ENCODE measurements around the gene MMD. TPM values are rescaled to one million over a fixed set of nuclear protein-coding genes. Genes with fewer than 3 reads are reported as not detected.
A peak's percentile ranks its signal among the peaks of the same experiment; 100 is the strongest.

MMD gene
- total and polyA plus RNA-seq, 2 of the 13 experiments (the other 11 are each of a cell fraction or from before 2014, with no cell fraction given), result 121 to 225 TPM

DNA sequence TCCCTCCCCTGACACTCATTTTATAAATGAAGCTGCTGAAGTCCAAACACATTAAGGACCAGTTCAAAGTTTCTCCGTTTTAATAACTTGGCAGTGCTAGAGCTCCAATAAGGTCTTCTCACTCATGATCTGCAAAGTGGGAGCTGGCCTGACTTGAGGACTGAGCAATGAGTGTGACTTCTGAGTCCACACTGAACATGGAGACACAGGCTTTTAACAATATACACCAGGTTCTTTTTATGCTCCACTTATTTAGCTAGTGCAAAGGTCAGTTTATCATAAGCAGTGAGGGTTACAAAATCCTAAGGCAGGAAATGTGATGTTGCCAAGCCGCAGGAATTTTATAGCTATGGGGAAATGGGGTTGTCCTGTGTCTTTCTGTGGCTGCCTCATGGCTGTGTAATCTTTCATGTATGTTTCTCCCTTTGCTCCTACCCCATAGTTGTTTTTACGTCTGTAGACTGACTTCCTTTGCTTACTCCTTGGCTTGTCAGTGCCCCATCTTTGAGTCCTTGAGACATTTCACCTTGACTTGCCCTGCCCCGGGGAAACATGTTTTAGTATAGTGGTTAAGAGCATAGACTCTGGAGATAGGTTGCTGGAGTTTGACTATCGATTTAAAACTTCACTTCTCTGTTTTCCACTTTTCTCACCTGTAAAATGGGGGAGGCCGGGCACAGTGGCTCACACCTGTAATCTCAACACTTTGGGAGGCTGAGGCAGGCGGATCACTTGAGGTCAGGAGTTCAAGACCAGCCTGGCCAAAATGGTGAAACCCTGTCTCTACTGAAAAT lies 12.2 kb upstream of the MMD start (continued):
- TF ChIP-seq GFI1 (CRISPR knock-in tag; IDR thresholded peaks at IDR 0.05; ENCODE audit: borderline replicate concordance) (peak; percentile 43), NFYC (CRISPR knock-in tag; IDR thresholded peaks at IDR 0.05) (0 out of 2 replicates have a peak, but pooled peaks have one; percentile 29), NRL (CRISPR knock-in tag; IDR thresholded peaks at IDR 0.05; ENCODE audit: borderline replicate concordance) (no peak), ASH2L (IDR thresholded peaks at IDR 0.05; ENCODE audit: insufficient read length, low read depth, low read length) (peak; percentile 97), NFYB (CRISPR knock-in tag; IDR thresholded peaks at IDR 0.05) (no peak), SP1 (IDR thresholded peaks at IDR 0.05) (no peak), SP1 (CRISPR knock-in tag; IDR thresholded peaks at IDR 0.05) (0 out of 2 replicates have a peak, but pooled peaks have one; percentile 10), ZMYM2 (CRISPR knock-in tag; IDR thresholded peaks at IDR 0.05) (peak; percentile 71; the same call in 1 of the 2 replicates), SOX5 (CRISPR knock-in tag; IDR thresholded peaks at IDR 0.05; ENCODE audit: borderline replicate concordance) (peak; percentile 70; the same call in 1 of the 2 replicates), POGZ (CRISPR knock-in tag; IDR thresholded peaks at IDR 0.05) (peak; percentile 36; the same call in 1 of the 2 replicates), DPF2 (CRISPR knock-in tag; IDR thresholded peaks at IDR 0.05; ENCODE audit: borderline replicate concordance, low read depth) (peak; percentile 79), PAF1 (CRISPR knock-in tag; IDR thresholded peaks at IDR 0.05) (no peak; the same call in 1 of the 2 replicates), TRIM24 (CRISPR knock-in tag; IDR thresholded peaks at IDR 0.05) (peak; percentile 58; the same call in 1 of the 2 replicates), AGO1 (IDR thresholded peaks at IDR 0.05; ENCODE audit: low read depth, low read length, poor library complexity, severe bottlenecking) (no peak), SRY (CRISPR knock-in tag; IDR thresholded peaks at IDR 0.05) (no peak), ZNF230 (CRISPR knock-in tag; IDR thresholded peaks at IDR 0.05) (no peak), ZNF598 (CRISPR knock-in tag; IDR thresholded peaks at IDR 0.05; ENCODE audit: borderline replicate concordance) (no peak), XBP1 (CRISPR knock-in tag; IDR thresholded peaks at IDR 0.05) (no peak)
- TF ChIP-seq, protein P1, sequence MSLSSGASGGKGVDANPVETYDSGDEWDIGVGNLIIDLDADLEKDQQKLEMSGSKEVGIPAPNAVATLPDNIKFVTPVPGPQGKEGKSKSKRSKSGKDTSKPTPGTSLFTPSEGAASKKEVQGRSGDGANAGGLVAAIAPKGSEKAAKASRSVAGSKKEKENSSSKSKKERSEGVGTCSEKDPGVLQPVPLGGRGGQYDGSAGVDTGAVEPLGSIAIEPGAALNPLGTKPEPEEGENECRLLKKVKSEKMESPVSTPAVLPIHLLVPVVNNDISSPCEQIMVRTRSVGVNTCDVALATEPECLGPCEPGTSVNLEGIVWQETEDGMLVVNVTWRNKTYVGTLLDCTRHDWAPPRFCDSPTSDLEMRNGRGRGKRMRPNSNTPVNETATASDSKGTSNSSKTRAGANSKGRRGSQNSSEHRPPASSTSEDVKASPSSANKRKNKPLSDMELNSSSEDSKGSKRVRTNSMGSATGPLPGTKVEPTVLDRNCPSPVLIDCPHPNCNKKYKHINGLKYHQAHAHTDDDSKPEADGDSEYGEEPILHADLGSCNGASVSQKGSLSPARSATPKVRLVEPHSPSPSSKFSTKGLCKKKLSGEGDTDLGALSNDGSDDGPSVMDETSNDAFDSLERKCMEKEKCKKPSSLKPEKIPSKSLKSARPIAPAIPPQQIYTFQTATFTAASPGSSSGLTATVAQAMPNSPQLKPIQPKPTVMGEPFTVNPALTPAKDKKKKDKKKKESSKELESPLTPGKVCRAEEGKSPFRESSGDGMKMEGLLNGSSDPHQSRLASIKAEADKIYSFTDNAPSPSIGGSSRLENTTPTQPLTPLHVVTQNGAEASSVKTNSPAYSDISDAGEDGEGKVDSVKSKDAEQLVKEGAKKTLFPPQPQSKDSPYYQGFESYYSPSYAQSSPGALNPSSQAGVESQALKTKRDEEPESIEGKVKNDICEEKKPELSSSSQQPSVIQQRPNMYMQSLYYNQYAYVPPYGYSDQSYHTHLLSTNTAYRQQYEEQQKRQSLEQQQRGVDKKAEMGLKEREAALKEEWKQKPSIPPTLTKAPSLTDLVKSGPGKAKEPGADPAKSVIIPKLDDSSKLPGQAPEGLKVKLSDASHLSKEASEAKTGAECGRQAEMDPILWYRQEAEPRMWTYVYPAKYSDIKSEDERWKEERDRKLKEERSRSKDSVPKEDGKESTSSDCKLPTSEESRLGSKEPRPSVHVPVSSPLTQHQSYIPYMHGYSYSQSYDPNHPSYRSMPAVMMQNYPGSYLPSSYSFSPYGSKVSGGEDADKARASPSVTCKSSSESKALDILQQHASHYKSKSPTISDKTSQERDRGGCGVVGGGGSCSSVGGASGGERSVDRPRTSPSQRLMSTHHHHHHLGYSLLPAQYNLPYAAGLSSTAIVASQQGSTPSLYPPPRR (CRISPR knock-in tag; IDR thresholded peaks at IDR 0.05; ENCODE audit: borderline replicate concordance), result no peak
- TF ChIP-seq, protein P2, sequence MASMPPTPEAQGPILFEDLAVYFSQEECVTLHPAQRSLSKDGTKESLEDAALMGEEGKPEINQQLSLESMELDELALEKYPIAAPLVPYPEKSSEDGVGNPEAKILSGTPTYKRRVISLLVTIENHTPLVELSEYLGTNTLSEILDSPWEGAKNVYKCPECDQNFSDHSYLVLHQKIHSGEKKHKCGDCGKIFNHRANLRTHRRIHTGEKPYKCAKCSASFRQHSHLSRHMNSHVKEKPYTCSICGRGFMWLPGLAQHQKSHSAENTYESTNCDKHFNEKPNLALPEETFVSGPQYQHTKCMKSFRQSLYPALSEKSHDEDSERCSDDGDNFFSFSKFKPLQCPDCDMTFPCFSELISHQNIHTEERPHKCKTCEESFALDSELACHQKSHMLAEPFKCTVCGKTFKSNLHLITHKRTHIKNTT (CRISPR knock-in tag; IDR thresholded peaks at IDR 0.05), result no peak
- TF ChIP-seq, protein P3, sequence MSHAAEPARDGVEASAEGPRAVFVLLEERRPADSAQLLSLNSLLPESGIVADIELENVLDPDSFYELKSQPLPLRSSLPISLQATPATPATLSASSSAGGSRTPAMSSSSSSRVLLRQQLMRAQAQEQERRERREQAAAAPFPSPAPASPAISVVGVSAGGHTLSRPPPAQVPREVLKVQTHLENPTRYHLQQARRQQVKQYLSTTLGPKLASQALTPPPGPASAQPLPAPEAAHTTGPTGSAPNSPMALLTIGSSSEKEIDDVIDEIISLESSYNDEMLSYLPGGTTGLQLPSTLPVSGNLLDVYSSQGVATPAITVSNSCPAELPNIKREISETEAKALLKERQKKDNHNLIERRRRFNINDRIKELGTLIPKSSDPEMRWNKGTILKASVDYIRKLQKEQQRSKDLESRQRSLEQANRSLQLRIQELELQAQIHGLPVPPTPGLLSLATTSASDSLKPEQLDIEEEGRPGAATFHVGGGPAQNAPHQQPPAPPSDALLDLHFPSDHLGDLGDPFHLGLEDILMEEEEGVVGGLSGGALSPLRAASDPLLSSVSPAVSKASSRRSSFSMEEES (CRISPR knock-in tag; IDR thresholded peaks at IDR 0.05), result peak; percentile 58; the same call in 1 of the 2 replicates
- TF ChIP-seq, protein P4, sequence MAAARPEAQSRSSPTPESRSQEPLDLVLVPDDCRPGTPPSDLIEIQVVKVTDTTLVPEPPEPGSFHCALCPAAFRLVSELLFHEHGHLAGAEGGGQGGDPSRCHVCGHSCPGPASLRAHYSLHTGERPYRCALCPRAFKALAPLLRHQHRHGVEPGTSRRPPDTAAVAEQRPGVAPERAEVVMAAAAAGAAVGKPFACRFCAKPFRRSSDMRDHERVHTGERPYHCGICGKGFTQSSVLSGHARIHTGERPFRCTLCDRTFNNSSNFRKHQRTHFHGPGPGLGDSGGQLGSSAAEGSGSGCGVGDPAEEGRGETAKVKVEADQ (CRISPR knock-in tag; IDR thresholded peaks at IDR 0.05; ENCODE audit: borderline replicate concordance), result no peak
